Epithelial cell of proximal tubule (primary cell): ENCODE data around the gene GJD2. TPM values are rescaled to one million over a fixed set of nuclear protein-coding genes. Genes with fewer than 3 reads are reported as not detected.

ENCODE experiments used
- DNase-seq: peaks from one replicate; pipeline ENCODE4 v3.0.0-alpha.2; 2011; ENCODE audit warnings: low read depth
- H3K4me3 ChIP-seq: 2 replicates; pipeline ENCODE4 v1.5.1; 2011; ENCODE audit warnings: low read depth, mild to moderate bottlenecking, low read length
- CTCF ChIP-seq: conservative IDR thresholded peaks from 2 replicates; pipeline ENCODE4 v1.5.1; 2012; ENCODE audit warnings: low read depth, mild to moderate bottlenecking, low read length
- total RNA-seq: library from RNA; depleted of rRNA; stranded (reverse); fragments of >200 nt; gene quantifications from 2 replicates; pipeline ENCODE4 v1.2.3, GENCODE V29; 2015

GJD2 gene
- total RNA-seq: not detected in 2 replicates

- no peak within 1 kb of the TSS for H3K4me3 ChIP-seq
- no peak for TF ChIP-seq CTCF
- no peak for DNase-seq
These were observed at the start of gene GJD2 for GRCh38 chr15:34754674-34755418. GJD2 (minus strand) TSS chr15:34754998; CDS start chr15:34754488, 510 bp downstream.

- no peak overlapping the region for H3K4me3 ChIP-seq
- no peak for DNase-seq
These were observed 49.3 kb upstream of the GJD2 start for GRCh38 chr15:34804113-34804512.

GRCh38 chr15:34802803-34803750, 48.3 kb upstream of the GJD2 start:
- H3K4me3 ChIP-seq: no peak overlapping the region
- DNase-seq: no peak
- TF ChIP-seq CTCF: no peak

More at GRCh38 chr15:34804113-34804512, 49.3 kb upstream of the GJD2 start:
- no peak for TF ChIP-seq CTCF

- no peak overlapping the region for H3K4me3 ChIP-seq
- TF ChIP-seq CTCF: no peak
- no peak for DNase-seq
These were observed 47.6 kb upstream of the GJD2 start for GRCh38 chr15:34802371-34802770.

GRCh38 chr15:34799149-34800101, 44.6 kb upstream of the GJD2 start:
- H3K4me3 ChIP-seq: no peak overlapping the region
- TF ChIP-seq CTCF: no peak
- no peak for DNase-seq

GRCh38 chr15:34796847-34797435, 42.1 kb upstream of the GJD2 start:
- no peak for TF ChIP-seq CTCF
- DNase-seq: no peak
- no peak overlapping the region for H3K4me3 ChIP-seq
